ENCODE results near the gene GRID2IP.

The GRID2IP gene

GRCh38 chr7:6451224-6451705 is 100.0 kb downstream of the GRID2IP start:
- TF ChIP-seq, protein P1, sequence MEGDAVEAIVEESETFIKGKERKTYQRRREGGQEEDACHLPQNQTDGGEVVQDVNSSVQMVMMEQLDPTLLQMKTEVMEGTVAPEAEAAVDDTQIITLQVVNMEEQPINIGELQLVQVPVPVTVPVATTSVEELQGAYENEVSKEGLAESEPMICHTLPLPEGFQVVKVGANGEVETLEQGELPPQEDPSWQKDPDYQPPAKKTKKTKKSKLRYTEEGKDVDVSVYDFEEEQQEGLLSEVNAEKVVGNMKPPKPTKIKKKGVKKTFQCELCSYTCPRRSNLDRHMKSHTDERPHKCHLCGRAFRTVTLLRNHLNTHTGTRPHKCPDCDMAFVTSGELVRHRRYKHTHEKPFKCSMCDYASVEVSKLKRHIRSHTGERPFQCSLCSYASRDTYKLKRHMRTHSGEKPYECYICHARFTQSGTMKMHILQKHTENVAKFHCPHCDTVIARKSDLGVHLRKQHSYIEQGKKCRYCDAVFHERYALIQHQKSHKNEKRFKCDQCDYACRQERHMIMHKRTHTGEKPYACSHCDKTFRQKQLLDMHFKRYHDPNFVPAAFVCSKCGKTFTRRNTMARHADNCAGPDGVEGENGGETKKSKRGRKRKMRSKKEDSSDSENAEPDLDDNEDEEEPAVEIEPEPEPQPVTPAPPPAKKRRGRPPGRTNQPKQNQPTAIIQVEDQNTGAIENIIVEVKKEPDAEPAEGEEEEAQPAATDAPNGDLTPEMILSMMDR (IDR thresholded peaks at IDR 0.05): no peak

GRCh38 chr7:6448943-6449543 is 102.2 kb downstream of the GRID2IP start:
- TF ChIP-seq, protein P1 (IDR thresholded peaks at IDR 0.05): no peak

- TF ChIP-seq, protein P1 (IDR thresholded peaks at IDR 0.05): no peak
Observed at GRCh38 chr7:6447581-6448199, 103.6 kb downstream of the GRID2IP start, which contains the start of gene DAGLB. Gene DAGLB, minus strand, starts transcription at chr7:6447954. Its CDS starts 112 bp downstream, at chr7:6447842.
